Psoas muscle (tissue), 8 donors: ENCODE data around the gene DNM3. TPM values are rescaled to one million over a fixed set of nuclear protein-coding genes. Genes with fewer than 3 reads are reported as not detected.

Experiments used
- ATAC-seq, 4 donors: fragments of 200-7000 bp; cut with Tn5 transposase; one replicate each; pipeline ENCODE4 v1.9.1; 2020; ENCODE audit warnings: moderate library complexity in 3 of 4, mild to moderate bottlenecking in 2 of 4
- DNase-seq, 2 donors: peaks; one replicate each; pipeline ENCODE4 v3.0.0-alpha.2; 2020
- H3K27ac ChIP-seq: fragments of 200-600 bp; one replicate; pipeline ENCODE4 v1.8.0; 2022
- H3K27me3 ChIP-seq, 3 donors: fragments of 200-600 bp in 1 of 3; one replicate each; pipeline versions ENCODE4 v1.6.1 to v1.8.0; 2013 to 2022; ENCODE audit warnings: low read length in 2 of 3, mild to moderate bottlenecking in 2 of 3, moderate library complexity in 1 of 3; ENCODE audit not compliant: insufficient read depth in 3 of 3
- H3K36me3 ChIP-seq, 2 donors: fragments of 200-600 bp in 1 of 2; one replicate each; pipeline versions ENCODE4 v1.6.1 to v1.8.0; 2013 to 2022; ENCODE audit warnings: low read depth in 1 of 2, mild to moderate bottlenecking in 1 of 2, moderate library complexity in 1 of 2; ENCODE audit not compliant: insufficient read depth in 1 of 2
- H3K4me1 ChIP-seq: fragments of 200-600 bp; one replicate; pipeline ENCODE4 v1.8.0; 2022
- H3K4me3 ChIP-seq: fragments of 200-600 bp; one replicate; pipeline ENCODE4 v1.8.0; 2022; ENCODE audit warnings: mild to moderate bottlenecking
- H3K9me3 ChIP-seq: fragments of 200-600 bp; one replicate; pipeline ENCODE4 v1.8.0; 2022
- CTCF ChIP-seq: fragments of 200-600 bp; IDR thresholded peaks from one replicate; pipeline ENCODE4 v1.8.0; 2022; ENCODE audit warnings: antibody characterized with exemption
- WGBS, 3 donors: extraction: QIAGEN DNeasy Blood & Tissue Kit; methylation state at CpG; one replicate each; pipeline versions ENCODE4 v1.1.6 to v1.1.7; 2013; 5-methylcytosine and 5-hydroxymethylcytosine counted together
- intact Hi-C, 2 donors: fragments of 100-400 bp; cut with DNase I; formaldehyde crosslinking; loops; one replicate each; pipeline versions ENCODE4 v1.11.0 to v1.14.2; 2022
- polyA plus RNA-seq, 3 donors: library from polyadenylated mRNA; stranded (reverse); fragments of 200-250 nt; gene quantifications; one replicate each; pipeline ENCODE4 v1.2.3, GENCODE V29; 2013
- total RNA-seq, 4 donors: library from RNA; stranded (reverse); fragmentation: NEBNext Ultra II Directional in 2 of 4; extraction: Animal tissue kit (Norgen Biotek cat#: 25700) in 2 of 4; gene quantifications; one replicate each; pipeline versions ENCODE4 v1.2.1 to v1.2.4, GENCODE V29; 2021 to 2023
- donor health status: healthy with polysubstance abuse.
- donor health status: DM: no; HTN: no; CAD: no; lungs with moderate emphysema.
- donor health status: Bipolar disorder and iron deficiency.
- donor health status: healthy.
- donor health status: DM: yes; HTN: yes; CAD: no.
- donor health status: DM: no; HTN: no; CAD: no.
- donor health status: DM: no; HTN: no; CAD: no.
- donor health status: DM: yes; HTN: yes; CAD: no.

Gene DNM3
- total and polyA plus RNA-seq, 7 donors: 0.31 to 1.0 (median 0.77) TPM

- ATAC-seq: no peak
- H3K4me3 ChIP-seq: no peak overlapping the region
- WGBS, 3 donors: 86 to 95% (median 90%) methylated on average over 2 of the region's 2 CpGs
- no peaks in the 10 kb centered on the region for H3K27me3 ChIP-seq
- no peaks in the 10 kb centered on the region for H3K4me1 ChIP-seq
- no peak for TF ChIP-seq CTCF
- no peak for DNase-seq
- H3K27ac ChIP-seq: no peak overlapping the region
- H3K9me3 ChIP-seq: no peaks in the 10 kb centered on the region
- intact Hi-C loops: no loop called here
- H3K36me3 ChIP-seq: no peaks in the 10 kb centered on the region
Measured at GRCh38 chr1:172165403-172165802, 324.1 kb downstream of the DNM3 start.

- Histone ChIP-seq H3K4me3 (no peak overlapping the region), H3K36me3 (no peaks in the 10 kb centered on the region), H3K4me1 (no peaks in the 10 kb centered on the region), H3K27me3 (no peaks in the 10 kb centered on the region), H3K27ac (no peak overlapping the region), H3K9me3 (no peaks in the 10 kb centered on the region)
- ATAC-seq (no peak), DNase-seq (no peak)
- WGBS, 3 donors: 52 to 63% (median 52%) methylated on average over 4 of the region's 4 CpGs
- intact Hi-C loops: no loop called here
- no peak for TF ChIP-seq CTCF
Measured at GRCh38 chr1:172167796-172168596, 326.7 kb downstream of the DNM3 start.

- Histone ChIP-seq H3K9me3 (no peaks in the 10 kb centered on the region), H3K27ac (no peak overlapping the region), H3K27me3 (no peaks in the 10 kb centered on the region), H3K4me1 (no peaks in the 10 kb centered on the region), H3K36me3 (no peaks in the 10 kb centered on the region), H3K4me3 (no peak overlapping the region)
- intact Hi-C loops: no loop called here
- 70 to 80% (median 77%) methylated on average over 2 of the region's 2 CpGs for WGBS, 3 donors
- ATAC-seq: no peak
- TF ChIP-seq CTCF: no peak
- no peak for DNase-seq
Measured at GRCh38 chr1:172168597-172168872, 327.2 kb downstream of the DNM3 start.

GRCh38 chr1:172169836-172170235 lies 328.5 kb downstream of the DNM3 start:
- TF ChIP-seq CTCF: no peak
- intact Hi-C loops: no loop called here
- no peaks in the 10 kb centered on the region for H3K27me3 ChIP-seq
- ATAC-seq (no peak), DNase-seq (no peak)
- no peaks in the 10 kb centered on the region for H3K36me3 ChIP-seq
- no peaks in the 10 kb centered on the region for H3K4me1 ChIP-seq
- no peaks in the 10 kb centered on the region for H3K9me3 ChIP-seq
- no peak overlapping the region for H3K27ac ChIP-seq
- no peak overlapping the region for H3K4me3 ChIP-seq

GRCh38 chr1:172172352-172172831 lies 331.1 kb downstream of the DNM3 start:
- Histone ChIP-seq H3K4me3 (no peak overlapping the region), H3K27ac (no peak overlapping the region), H3K27me3 (no peaks in the 10 kb centered on the region), H3K36me3 (no peaks in the 10 kb centered on the region), H3K9me3 (no peaks in the 10 kb centered on the region), H3K4me1 (no peaks in the 10 kb centered on the region)
- no peak for TF ChIP-seq CTCF
- no peak for DNase-seq
- ATAC-seq: no peak
- 87 to 91% (median 87%) methylated on average over 5 of the region's 5 CpGs for WGBS, 3 donors
- intact Hi-C loops: no loop called here
